ENCODE data around the gene RNF225. TPM values are rescaled to one million over a fixed set of nuclear protein-coding genes. Genes with fewer than 3 reads are reported as not detected.

The RNF225 gene
- total and polyA plus RNA-seq, 4 experiments from 2014 or later = 0.47 TPM; not detected in 3

DNA sequence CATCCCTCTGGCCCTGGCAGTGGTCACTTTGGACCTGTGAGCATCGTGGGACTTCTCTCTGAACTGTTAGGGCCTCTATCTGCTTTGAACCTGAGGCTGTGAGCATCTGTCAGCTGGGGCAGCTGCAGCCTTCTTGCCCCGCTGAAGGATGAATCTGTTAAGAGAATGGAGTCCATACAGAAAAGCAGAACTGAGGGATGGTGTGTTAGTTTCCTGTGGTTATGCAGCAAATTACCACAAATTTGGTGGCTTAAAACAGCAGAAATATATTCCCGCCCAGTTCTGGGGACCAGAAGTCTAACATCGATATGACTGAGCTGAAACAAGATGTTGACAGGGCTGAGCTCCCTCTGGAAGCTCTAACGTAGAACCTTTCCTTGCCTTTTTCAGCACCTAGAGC is 31.3 kb upstream of the RNF225 start:
- Histone ChIP-seq H3K36me3 (ENCODE audit: insufficient read depth, low read length) (no peaks in the 10 kb centered on the region), H3K9me3 (ENCODE audit: control insufficient read depth in 1 of 2, low read length in 2 of 2) (no peaks in the 10 kb centered on the region), H3K27ac (ENCODE audit: low read depth, low read length) (no peak overlapping the region), H3K27me3 (ENCODE audit: insufficient read depth, low read length) (no peaks in the 10 kb centered on the region), H3K4me1 (ENCODE audit: insufficient read depth, low read length) (peaks cover 9% of the 10 kb centered on the region), H3K4me3 (ENCODE audit: low read length in 2 of 2) (no peak overlapping the region)
- CTCF ChIA-PET (ENCODE audit: partially characterized antibody) = interaction anchor here (1.3 to 3.0 kb wide), 4 partner anchors 45 to 156 kb away, joined by 3 to 11 read pairs (median 5); partner anchors contain the start of genes ZBTB45, ZNF544 and ZNF584
- H3K27me3 Mint-ChIP-seq = no peaks in the 10 kb centered on the region
- peak overlapping the region in 3 of 8 donors; percentile 26 to 43 (median 40) for H3K4me3 Mint-ChIP-seq
- H3K9me3 Mint-ChIP-seq = no peaks in the 10 kb centered on the region
- POLR2A ChIA-PET (ENCODE audit: partially characterized antibody) = interaction anchor here (1.2 to 5.5 kb wide), 5 partner anchors 15 to 191 kb away, joined by 3 to 77 read pairs (median 26); partner anchors contain the start of genes CHMP2A, ERVK3-1 and ZNF837
- H3K36me3 Mint-ChIP-seq = peaks cover 0 to 3% of the 10 kb centered on the region in 2 donors
- no peak for DNase-seq
- H3K4me1 Mint-ChIP-seq = peaks cover 6 to 13% (median 9%) of the 10 kb centered on the region in 4 donors
- no peak overlapping the region for H3K27ac Mint-ChIP-seq
- intact Hi-C loops (cut with micrococcal nuclease) = no loop called here

DNA sequence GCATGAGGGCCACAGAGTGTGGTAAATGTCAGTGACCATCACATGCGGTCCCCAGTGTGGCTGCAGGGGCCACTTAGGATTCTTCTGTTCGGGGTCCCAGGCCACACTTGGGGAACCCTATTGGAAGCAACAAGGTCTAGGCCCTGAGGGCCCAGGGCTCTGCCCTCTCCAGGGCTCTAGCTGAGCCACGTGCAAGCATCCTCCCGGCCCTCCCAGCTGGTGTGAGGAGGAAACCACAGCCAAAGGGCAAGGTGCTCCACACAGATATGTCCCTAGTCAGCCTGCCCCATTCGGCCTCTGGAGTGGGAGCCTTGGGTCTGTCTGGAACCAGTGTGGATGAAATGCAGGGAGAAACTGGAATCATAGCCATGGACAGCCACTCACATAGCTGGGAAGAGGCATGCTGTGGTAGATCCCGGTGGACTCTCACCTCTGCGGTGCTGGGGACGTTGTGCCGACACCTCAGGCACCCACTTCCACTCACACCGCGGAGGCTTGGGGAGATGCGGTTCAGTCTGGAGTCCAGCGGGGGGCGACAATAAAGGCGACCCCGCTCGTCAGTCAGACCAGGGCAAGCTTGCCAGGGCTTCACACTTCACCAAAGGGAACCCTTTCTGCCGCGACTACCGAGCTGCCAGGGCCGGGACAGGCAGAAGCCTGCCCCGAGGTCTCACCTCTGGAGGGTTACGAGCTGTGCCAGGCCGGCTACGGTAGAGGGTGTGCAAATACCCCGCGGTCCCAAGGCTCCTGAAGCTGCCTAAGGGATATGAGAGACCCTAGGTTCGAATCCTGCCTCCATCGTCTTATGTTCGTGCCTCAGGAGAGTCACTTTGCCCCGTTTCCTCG is 28.6 kb upstream of the RNF225 start:
- CTCF ChIA-PET (ENCODE audit: partially characterized antibody) = no interaction called here
- peaks cover 8 to 10% (median 9%) of the 10 kb centered on the region in 4 donors for H3K4me1 Mint-ChIP-seq
- no peak overlapping the region for H3K4me3 Mint-ChIP-seq
- DNase-seq = no peak
- Histone ChIP-seq H3K4me1 (ENCODE audit: insufficient read depth, low read length) (peaks cover 4% of the 10 kb centered on the region), H3K36me3 (ENCODE audit: insufficient read depth, low read length) (no peaks in the 10 kb centered on the region), H3K9me3 (ENCODE audit: control insufficient read depth in 1 of 2, low read length in 2 of 2) (no peaks in the 10 kb centered on the region), H3K27ac (ENCODE audit: low read depth, low read length) (no peak overlapping the region), H3K4me3 (ENCODE audit: low read length in 2 of 2) (no peak overlapping the region), H3K27me3 (ENCODE audit: insufficient read depth, low read length) (no peaks in the 10 kb centered on the region)
- H3K27me3 Mint-ChIP-seq = no peaks in the 10 kb centered on the region
- no peaks in the 10 kb centered on the region for H3K9me3 Mint-ChIP-seq
- H3K27ac Mint-ChIP-seq = no peak overlapping the region
- intact Hi-C loops (cut with micrococcal nuclease) = no loop called here
- peaks cover 0 to 6% of the 10 kb centered on the region in 2 donors for H3K36me3 Mint-ChIP-seq
- POLR2A ChIA-PET (ENCODE audit: partially characterized antibody) = no interaction called here

DNA sequence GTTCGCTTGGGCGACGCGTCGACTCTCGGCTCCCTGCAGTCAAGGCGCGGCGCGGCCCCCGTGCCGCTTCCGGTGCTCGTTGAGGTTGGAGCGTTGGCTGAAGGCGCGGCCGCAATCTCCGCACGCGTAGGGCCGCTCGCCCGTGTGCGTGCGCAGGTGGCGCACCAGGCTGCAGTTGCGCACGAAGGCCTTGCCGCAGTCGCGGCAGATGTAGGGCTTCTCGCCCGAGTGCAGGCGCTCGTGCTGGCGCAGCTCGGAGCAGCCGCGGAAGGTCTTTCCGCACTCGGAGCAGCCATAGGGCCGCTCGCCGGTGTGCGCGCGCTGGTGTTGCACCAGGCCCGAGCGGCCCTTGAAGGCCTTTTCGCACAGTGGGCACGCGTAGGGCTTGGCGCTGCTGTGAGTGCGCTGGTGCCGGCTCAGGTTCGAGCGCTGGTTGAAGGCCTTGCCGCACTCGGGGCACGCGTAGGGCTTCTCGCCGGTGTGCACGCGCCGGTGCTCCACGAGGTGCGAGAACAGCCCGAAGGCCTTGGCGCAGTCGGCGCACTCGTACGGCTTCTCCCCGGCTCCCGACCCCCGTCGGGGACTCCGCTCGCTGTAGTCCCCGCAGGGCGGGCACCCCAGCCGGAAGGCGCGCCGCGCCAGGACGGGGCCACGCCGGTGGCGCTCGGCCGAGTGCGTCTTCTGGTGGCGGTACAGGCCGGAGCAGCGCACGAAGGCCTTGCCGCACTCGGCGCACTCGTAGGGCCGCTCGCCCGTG is 27.6 kb upstream of the RNF225 start:
- Mint-ChIP-seq H3K4me1 (peaks cover 1 to 3% (median 2%) of the 10 kb centered on the region in 4 donors), H3K36me3 (peaks cover 0 to 3% of the 10 kb centered on the region in 2 donors), H3K4me3 (no peak overlapping the region), H3K9me3 (no peaks in the 10 kb centered on the region), H3K27me3 (no peaks in the 10 kb centered on the region), H3K27ac (no peak overlapping the region)
- Histone ChIP-seq H3K27ac (ENCODE audit: low read depth, low read length) (no peak overlapping the region), H3K27me3 (ENCODE audit: insufficient read depth, low read length) (no peaks in the 10 kb centered on the region), H3K9me3 (ENCODE audit: control insufficient read depth in 1 of 2, low read length in 2 of 2) (no peaks in the 10 kb centered on the region), H3K36me3 (ENCODE audit: insufficient read depth, low read length) (no peaks in the 10 kb centered on the region), H3K4me1 (ENCODE audit: insufficient read depth, low read length) (no peaks in the 10 kb centered on the region), H3K4me3 (ENCODE audit: low read length in 2 of 2) (no peak overlapping the region)
- intact Hi-C loops (cut with micrococcal nuclease) = no loop called here
- ChIA-PET POLR2A (ENCODE audit: partially characterized antibody) (no interaction called here), CTCF (ENCODE audit: partially characterized antibody) (no interaction called here)
- no peak for DNase-seq

DNA sequence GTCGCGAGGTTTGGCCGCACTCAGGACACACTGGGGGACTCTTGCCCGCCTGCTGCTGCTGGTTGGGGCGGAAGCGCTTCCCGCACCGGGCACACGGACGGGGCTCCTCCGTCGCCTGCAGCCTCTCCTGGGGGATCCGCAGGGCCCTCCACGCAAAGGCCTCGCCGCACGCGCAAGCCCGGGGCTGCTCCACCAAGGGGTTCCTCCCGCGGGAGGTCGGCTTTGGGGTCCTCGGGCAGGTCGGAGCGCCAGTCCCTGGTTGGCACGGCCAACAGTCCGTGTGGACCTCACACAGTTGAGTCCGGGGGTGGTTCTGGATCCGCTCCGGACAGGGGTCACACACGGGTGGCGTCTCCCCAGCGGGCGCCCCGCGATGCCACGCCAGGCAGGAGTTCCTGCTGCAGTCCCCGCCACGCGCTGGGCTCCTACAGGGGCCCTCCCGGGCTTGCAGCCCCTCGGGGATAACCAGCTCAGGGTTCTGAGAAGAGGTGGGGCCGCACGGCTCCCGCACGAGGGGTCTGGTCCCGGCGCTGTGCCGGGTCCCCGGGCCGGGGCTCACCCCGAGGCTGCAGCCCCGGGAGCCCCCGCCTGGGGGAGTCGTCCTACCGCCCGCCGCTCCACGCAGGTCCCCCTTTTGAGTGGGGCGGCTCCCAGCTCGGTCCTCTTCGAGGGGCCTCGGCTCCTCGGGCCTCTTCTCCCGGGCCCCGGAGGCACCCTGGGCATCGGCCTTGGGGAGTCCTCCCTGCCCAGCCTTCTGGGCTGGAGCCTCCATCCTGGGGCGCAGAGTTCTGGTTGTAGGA is 26.7 kb upstream of the RNF225 start:
- no peak overlapping the region for H3K27ac Mint-ChIP-seq
- peaks cover 0 to 3% (median 1%) of the 10 kb centered on the region in 4 donors for H3K4me1 Mint-ChIP-seq
- H3K27me3 Mint-ChIP-seq = no peaks in the 10 kb centered on the region
- H3K36me3 ChIP-seq (ENCODE audit: insufficient read depth, low read length) = no peaks in the 10 kb centered on the region
- ChIA-PET CTCF (ENCODE audit: partially characterized antibody) (no interaction called here), POLR2A (ENCODE audit: partially characterized antibody) (no interaction called here)
- H3K4me1 ChIP-seq (ENCODE audit: insufficient read depth, low read length) = no peaks in the 10 kb centered on the region
- no peaks in the 10 kb centered on the region for H3K27me3 ChIP-seq (ENCODE audit: insufficient read depth, low read length)
- H3K9me3 ChIP-seq (ENCODE audit: control insufficient read depth in 1 of 2, low read length in 2 of 2) = no peaks in the 10 kb centered on the region
- H3K4me3 ChIP-seq (ENCODE audit: low read length in 2 of 2) = no peak overlapping the region
- intact Hi-C loops (cut with micrococcal nuclease) = no loop called here
- peaks cover 0 to 3% of the 10 kb centered on the region in 2 donors for H3K36me3 Mint-ChIP-seq
- no peak for DNase-seq
- H3K4me3 Mint-ChIP-seq = no peak overlapping the region
- H3K9me3 Mint-ChIP-seq = no peaks in the 10 kb centered on the region
- H3K27ac ChIP-seq (ENCODE audit: low read depth, low read length) = no peak overlapping the region

DNA sequence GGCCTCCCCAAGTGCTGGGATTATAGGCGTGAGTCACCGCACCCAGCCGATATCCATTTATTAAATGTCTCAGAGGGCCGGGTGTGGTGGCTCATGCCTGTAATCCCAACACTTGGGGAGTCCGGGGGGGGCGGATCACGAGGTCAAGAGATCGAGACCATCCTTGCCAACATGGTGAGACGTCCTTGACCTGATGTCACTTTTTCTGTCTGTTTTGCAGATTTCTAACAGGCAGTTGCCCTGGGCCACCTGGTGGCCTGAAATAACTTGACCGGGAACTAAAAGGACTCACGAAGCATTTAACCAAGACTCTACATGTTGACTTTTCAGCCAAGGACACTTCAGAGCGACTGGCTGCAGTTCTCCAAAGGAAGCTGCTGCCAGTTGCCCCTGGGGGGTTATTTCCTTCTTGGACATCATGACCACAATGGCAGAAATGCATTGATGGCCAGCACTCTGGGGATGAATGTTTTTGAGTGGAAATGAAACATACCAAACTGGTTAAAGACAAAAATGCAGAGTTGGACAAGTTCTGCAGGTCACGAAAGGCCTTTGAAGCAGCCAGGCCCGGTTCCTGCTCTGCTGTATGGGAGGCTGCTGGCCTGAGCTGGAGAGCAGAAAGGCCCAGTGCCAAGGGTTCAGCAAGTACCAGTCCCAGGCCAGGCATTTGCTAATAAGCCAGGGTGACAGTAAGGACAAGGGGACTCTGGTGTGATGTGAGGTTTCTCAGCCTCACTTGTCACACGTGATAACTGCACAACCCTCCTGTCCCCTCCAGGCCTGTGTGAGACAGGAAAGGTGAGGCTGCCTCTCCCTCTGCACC is 22.9 kb upstream of the RNF225 start:
- H3K4me3 Mint-ChIP-seq = no peak overlapping the region
- peaks cover 0 to 3% (median 1%) of the 10 kb centered on the region in 4 donors for H3K4me1 Mint-ChIP-seq
- Histone ChIP-seq H3K9me3 (ENCODE audit: control insufficient read depth in 1 of 2, low read length in 2 of 2) (no peaks in the 10 kb centered on the region), H3K4me1 (ENCODE audit: insufficient read depth, low read length) (no peaks in the 10 kb centered on the region), H3K36me3 (ENCODE audit: insufficient read depth, low read length) (no peaks in the 10 kb centered on the region), H3K27me3 (ENCODE audit: insufficient read depth, low read length) (no peaks in the 10 kb centered on the region), H3K27ac (ENCODE audit: low read depth, low read length) (no peak overlapping the region), H3K4me3 (ENCODE audit: low read length in 2 of 2) (no peak overlapping the region)
- ChIA-PET POLR2A (ENCODE audit: partially characterized antibody) (interaction anchor here (0.9 kb wide), 1 partner anchor 10 kb away, joined by 3 read pairs; no protein-coding TSS in a partner anchor), CTCF (ENCODE audit: partially characterized antibody) (interaction anchor here (1.3 kb wide), 1 partner anchor 36 kb away, joined by 3 read pairs; the partner anchor contains the start of gene ZNF584)
- H3K9me3 Mint-ChIP-seq = no peaks in the 10 kb centered on the region
- peaks cover 0 to 3% of the 10 kb centered on the region in 2 donors for H3K36me3 Mint-ChIP-seq
- no peak for DNase-seq
- no peaks in the 10 kb centered on the region for H3K27me3 Mint-ChIP-seq
- H3K27ac Mint-ChIP-seq = no peak overlapping the region
- intact Hi-C loops (cut with micrococcal nuclease) = no loop called here

DNA sequence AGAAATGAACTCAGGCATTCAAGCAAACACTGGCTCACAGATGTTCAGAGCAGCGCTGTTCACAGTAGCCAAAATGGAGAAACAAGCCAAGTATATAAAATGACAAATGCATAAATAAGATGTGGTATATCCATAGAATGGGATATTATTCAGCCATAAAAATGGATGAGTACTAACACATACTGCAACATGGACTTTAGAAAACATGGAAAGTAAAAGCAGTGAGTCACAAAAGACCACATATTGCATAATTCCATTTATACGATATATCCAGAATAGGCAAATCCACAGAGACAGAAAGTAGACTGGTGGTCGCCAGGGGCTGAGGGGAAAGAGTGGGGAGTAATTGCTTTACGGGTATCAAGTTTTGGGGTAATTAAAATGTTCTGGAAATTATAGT is 21.3 kb upstream of the RNF225 start:
- Histone ChIP-seq H3K4me1 (ENCODE audit: insufficient read depth, low read length) (no peaks in the 10 kb centered on the region), H3K27me3 (ENCODE audit: insufficient read depth, low read length) (no peaks in the 10 kb centered on the region), H3K36me3 (ENCODE audit: insufficient read depth, low read length) (no peaks in the 10 kb centered on the region), H3K4me3 (ENCODE audit: low read length in 2 of 2) (no peak overlapping the region), H3K9me3 (ENCODE audit: control insufficient read depth in 1 of 2, low read length in 2 of 2) (no peaks in the 10 kb centered on the region), H3K27ac (ENCODE audit: low read depth, low read length) (no peak overlapping the region)
- Mint-ChIP-seq H3K27me3 (no peaks in the 10 kb centered on the region), H3K4me3 (no peak overlapping the region), H3K36me3 (peaks cover 0 to 3% of the 10 kb centered on the region in 2 donors), H3K9me3 (no peaks in the 10 kb centered on the region), H3K27ac (peak overlapping the region in 1 of 7 donors; percentile 12), H3K4me1 (peaks cover 0 to 4% (median 3%) of the 10 kb centered on the region in 4 donors)
- POLR2A ChIA-PET (ENCODE audit: partially characterized antibody) = interaction anchor here (1.1 kb wide), 2 partner anchors 12 to 18 kb away, joined by 4 read pairs; no protein-coding TSS in a partner anchor
- DNase-seq = no peak
- intact Hi-C loops (cut with micrococcal nuclease) = no loop called here
- CTCF ChIA-PET (ENCODE audit: partially characterized antibody) = interaction anchor here (1.2 kb wide), 1 partner anchor 12 kb away, joined by 3 read pairs; the partner anchor contains the start of gene ZNF497

All from CD4-positive, alpha-beta memory T cell (primary cell).